Measurements from ENCODE around the gene SLIT1.

Gene SLIT1

GRCh38 chr10:97071496-97071895 is 114.3 kb downstream of the SLIT1 start:
- Histone ChIP-seq H2AFZ (no peak overlapping the region), H3K4me3 (ENCODE audit: low read depth, low read length) (no peak overlapping the region)
- TF ChIP-seq CTCF (IDR thresholded peaks at IDR 0.05) = no peak

GRCh38 chr10:97069576-97070362 is 116.0 kb downstream of the SLIT1 start:
- H3K9ac ChIP-seq = no peak overlapping the region
- no peaks in the 10 kb centered on the region for H3K27me3 ChIP-seq (ENCODE audit: control insufficient read depth, insufficient read depth, low read length)
- no peak overlapping the region for H3K4me2 ChIP-seq (ENCODE audit: low read length)
- no peaks in the 10 kb centered on the region for H3K9me3 ChIP-seq (ENCODE audit: control insufficient read depth, low read length)
- no peak for TF ChIP-seq CTCF (IDR thresholded peaks at IDR 0.05)
- no peaks in the 10 kb centered on the region for H3K4me1 ChIP-seq
- no peaks in the 10 kb centered on the region for H3K79me2 ChIP-seq
- no peak overlapping the region for H3K4me3 ChIP-seq (ENCODE audit: low read depth, low read length)
- no peaks in the 10 kb centered on the region for H3K36me3 ChIP-seq (ENCODE audit: control insufficient read depth, insufficient read depth, low read length)
- no peak overlapping the region for H2AFZ ChIP-seq
- H3K27ac ChIP-seq = no peak overlapping the region

More at GRCh38 chr10:97071496-97071895, 114.3 kb downstream of the SLIT1 start:
- Histone ChIP-seq H3K4me1 (no peaks in the 10 kb centered on the region), H3K27me3 (ENCODE audit: control insufficient read depth, insufficient read depth, low read length) (no peaks in the 10 kb centered on the region), H3K36me3 (ENCODE audit: control insufficient read depth, insufficient read depth, low read length) (no peaks in the 10 kb centered on the region), H3K4me2 (ENCODE audit: low read length) (no peak overlapping the region), H3K9me3 (ENCODE audit: control insufficient read depth, low read length) (no peaks in the 10 kb centered on the region), H3K27ac (no peak overlapping the region), H3K9ac (no peak overlapping the region), H3K79me2 (no peaks in the 10 kb centered on the region)

- no peaks in the 10 kb centered on the region for H3K9me3 ChIP-seq (ENCODE audit: control insufficient read depth, low read length)
- H3K27ac ChIP-seq = no peak overlapping the region
- no peak overlapping the region for H3K9ac ChIP-seq
- no peaks in the 10 kb centered on the region for H3K79me2 ChIP-seq
- H2AFZ ChIP-seq = no peak overlapping the region
- H3K4me3 ChIP-seq (ENCODE audit: low read depth, low read length) = no peak overlapping the region
- no peak overlapping the region for H3K4me2 ChIP-seq (ENCODE audit: low read length)
- no peaks in the 10 kb centered on the region for H3K36me3 ChIP-seq (ENCODE audit: control insufficient read depth, insufficient read depth, low read length)
- TF ChIP-seq CTCF (IDR thresholded peaks at IDR 0.05) = no peak
- H3K4me1 ChIP-seq = no peaks in the 10 kb centered on the region
- no peaks in the 10 kb centered on the region for H3K27me3 ChIP-seq (ENCODE audit: control insufficient read depth, insufficient read depth, low read length)
Measured at GRCh38 chr10:97069026-97069425, 116.7 kb downstream of the SLIT1 start.

- H3K4me3 ChIP-seq (ENCODE audit: low read depth, low read length) = no peak overlapping the region
- no peak overlapping the region for H3K4me2 ChIP-seq (ENCODE audit: low read length)
- no peak for TF ChIP-seq CTCF (IDR thresholded peaks at IDR 0.05)
- no peak overlapping the region for H2AFZ ChIP-seq
- no peak overlapping the region for H3K9ac ChIP-seq
- no peaks in the 10 kb centered on the region for H3K4me1 ChIP-seq
- no peaks in the 10 kb centered on the region for H3K79me2 ChIP-seq
- H3K36me3 ChIP-seq (ENCODE audit: control insufficient read depth, insufficient read depth, low read length) = no peaks in the 10 kb centered on the region
- H3K27me3 ChIP-seq (ENCODE audit: control insufficient read depth, insufficient read depth, low read length) = no peaks in the 10 kb centered on the region
- no peaks in the 10 kb centered on the region for H3K9me3 ChIP-seq (ENCODE audit: control insufficient read depth, low read length)
- H3K27ac ChIP-seq = no peak overlapping the region
Measured at GRCh38 chr10:97067716-97068391, 117.9 kb downstream of the SLIT1 start.
